Measurements from ENCODE around the gene ZBTB43. TPM values are rescaled to one million over a fixed set of nuclear protein-coding genes. Genes with fewer than 3 reads are reported as not detected.
A peak's percentile ranks its signal among the peaks of the same experiment; 100 is the strongest.
"Not testable (repeated sequence)": the region's sequence is repeated elsewhere in the genome, so short reads cannot be mapped to it uniquely, and the experiment has no call there.

Gene ZBTB43
- total and polyA plus RNA-seq, 10 donors: 1.4 to 19.2 (median 14.1) TPM

DNA sequence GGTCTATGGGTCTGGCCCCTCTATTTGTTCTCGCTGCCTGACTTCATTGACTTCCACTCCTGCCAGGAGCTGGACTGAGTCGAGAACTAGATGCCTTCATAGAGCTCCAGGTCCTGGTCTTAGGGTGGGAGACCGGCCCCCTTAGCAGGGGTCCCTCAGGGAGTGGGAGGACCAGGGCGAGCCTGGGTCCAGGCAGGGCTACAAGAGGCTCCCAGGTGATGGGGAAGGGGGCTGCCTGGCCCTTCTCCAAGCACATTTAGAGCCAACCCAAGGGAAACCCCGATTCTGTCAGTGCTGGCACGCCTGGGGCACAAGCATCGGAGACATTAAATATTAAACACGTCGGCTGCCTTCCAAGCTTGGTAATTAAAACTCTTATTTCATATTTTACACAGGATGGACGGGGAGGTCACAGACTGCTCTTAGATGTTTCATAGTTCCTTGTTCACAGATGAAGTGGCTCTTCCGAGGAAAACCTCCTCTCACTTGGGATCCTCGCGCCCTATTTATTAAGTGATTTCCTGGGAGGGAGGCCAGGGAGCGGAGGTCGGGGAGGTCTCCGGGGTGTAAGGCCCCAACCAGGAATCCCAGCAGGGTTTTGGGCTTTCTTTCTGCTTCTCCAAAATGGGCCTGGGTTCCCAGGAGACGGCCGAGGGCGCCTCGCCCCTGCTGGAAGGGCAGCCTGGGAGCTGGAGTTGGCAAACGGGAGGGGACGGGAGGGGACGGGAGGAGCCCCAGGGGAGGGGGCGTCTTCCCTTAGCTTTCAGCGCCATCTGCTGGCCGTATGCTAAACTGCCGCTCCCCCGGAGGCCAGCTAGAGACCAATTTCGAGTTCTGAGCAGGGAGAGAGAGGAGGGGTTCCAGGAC is 23.4 kb upstream of the ZBTB43 start:
- H3K4me3 ChIP-seq: peak overlapping the region in 1 of 8 donors; percentile 31
- peaks cover 0 to 81% (median 6%) of the 10 kb centered on the region in 7 donors for H3K27me3 ChIP-seq (replicated peaks in 1 of 7)
- no peaks in the 10 kb centered on the region for H3K36me3 ChIP-seq
- intact Hi-C loops (cut with DNase I; ENCODE audit: low total_unique reads): loop anchor here (2.0 to 10.0 kb wide), 2 partner anchors 77 to 177 kb away; no protein-coding TSS in a partner anchor
- WGBS, 5 donors: 34 to 42% (median 36%) methylated on average over 24 to 29 of the region's 29 CpGs
- DNase-seq: peak; percentile 92
- peaks cover 0 to 8% (median 5%) of the 10 kb centered on the region in 6 donors for H3K4me1 ChIP-seq
- no peaks in the 10 kb centered on the region for H3K9me3 ChIP-seq
- TF ChIP-seq POLR2AphosphoS5 (IDR thresholded peaks at IDR 0.05): no peak
- no peak for TF ChIP-seq POLR2A (IDR thresholded peaks at IDR 0.05)
- TF ChIP-seq, protein P1, sequence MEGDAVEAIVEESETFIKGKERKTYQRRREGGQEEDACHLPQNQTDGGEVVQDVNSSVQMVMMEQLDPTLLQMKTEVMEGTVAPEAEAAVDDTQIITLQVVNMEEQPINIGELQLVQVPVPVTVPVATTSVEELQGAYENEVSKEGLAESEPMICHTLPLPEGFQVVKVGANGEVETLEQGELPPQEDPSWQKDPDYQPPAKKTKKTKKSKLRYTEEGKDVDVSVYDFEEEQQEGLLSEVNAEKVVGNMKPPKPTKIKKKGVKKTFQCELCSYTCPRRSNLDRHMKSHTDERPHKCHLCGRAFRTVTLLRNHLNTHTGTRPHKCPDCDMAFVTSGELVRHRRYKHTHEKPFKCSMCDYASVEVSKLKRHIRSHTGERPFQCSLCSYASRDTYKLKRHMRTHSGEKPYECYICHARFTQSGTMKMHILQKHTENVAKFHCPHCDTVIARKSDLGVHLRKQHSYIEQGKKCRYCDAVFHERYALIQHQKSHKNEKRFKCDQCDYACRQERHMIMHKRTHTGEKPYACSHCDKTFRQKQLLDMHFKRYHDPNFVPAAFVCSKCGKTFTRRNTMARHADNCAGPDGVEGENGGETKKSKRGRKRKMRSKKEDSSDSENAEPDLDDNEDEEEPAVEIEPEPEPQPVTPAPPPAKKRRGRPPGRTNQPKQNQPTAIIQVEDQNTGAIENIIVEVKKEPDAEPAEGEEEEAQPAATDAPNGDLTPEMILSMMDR (IDR thresholded peaks at IDR 0.05 in 8 of 11, conservative IDR thresholded peaks at IDR 0.05 in 3 of 11): peak; percentile 80 to 99 (median 98)
- no peak overlapping the region for H3K27ac ChIP-seq

DNA sequence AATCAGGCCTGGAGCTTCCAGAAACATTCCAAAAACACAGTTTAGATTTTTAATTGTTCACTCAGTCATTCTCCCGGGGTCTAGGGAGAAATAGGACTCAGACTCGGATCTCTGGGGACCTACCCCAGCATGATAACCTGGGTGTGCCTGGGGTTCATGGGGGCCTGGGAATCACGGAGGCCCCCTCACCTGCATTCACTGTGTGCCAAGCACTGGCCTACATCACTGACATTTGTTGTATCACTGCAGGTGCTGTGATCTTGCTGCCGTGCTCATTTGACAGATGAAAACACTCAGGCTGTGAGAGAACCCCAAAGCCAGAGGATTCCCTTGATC is 22.8 kb upstream of the ZBTB43 start:
- H3K4me3 ChIP-seq: no peak overlapping the region
- intact Hi-C loops (cut with DNase I; ENCODE audit: low total_unique reads): loop anchor here (2.0 to 10.0 kb wide), 2 partner anchors 77 to 177 kb away; no protein-coding TSS in a partner anchor
- H3K36me3 ChIP-seq: no peaks in the 10 kb centered on the region
- H3K9me3 ChIP-seq: no peaks in the 10 kb centered on the region
- TF ChIP-seq, protein P1 (IDR thresholded peaks at IDR 0.05 in 8 of 11, conservative IDR thresholded peaks at IDR 0.05 in 3 of 11): peak in 4 of 11 experiments; percentile 28 to 67 (median 47)
- TF ChIP-seq POLR2A (IDR thresholded peaks at IDR 0.05): no peak
- no peak for TF ChIP-seq POLR2AphosphoS5 (IDR thresholded peaks at IDR 0.05)
- peaks cover 0 to 76% (median 6%) of the 10 kb centered on the region in 7 donors for H3K27me3 ChIP-seq (replicated peaks in 1 of 7)
- H3K4me1 ChIP-seq: peaks cover 0 to 8% (median 5%) of the 10 kb centered on the region in 6 donors
- 31 to 46% (median 43%) methylated on average over 4 of the region's 4 CpGs for WGBS, 5 donors
- H3K27ac ChIP-seq: no peak overlapping the region
- no peak for DNase-seq

DNA sequence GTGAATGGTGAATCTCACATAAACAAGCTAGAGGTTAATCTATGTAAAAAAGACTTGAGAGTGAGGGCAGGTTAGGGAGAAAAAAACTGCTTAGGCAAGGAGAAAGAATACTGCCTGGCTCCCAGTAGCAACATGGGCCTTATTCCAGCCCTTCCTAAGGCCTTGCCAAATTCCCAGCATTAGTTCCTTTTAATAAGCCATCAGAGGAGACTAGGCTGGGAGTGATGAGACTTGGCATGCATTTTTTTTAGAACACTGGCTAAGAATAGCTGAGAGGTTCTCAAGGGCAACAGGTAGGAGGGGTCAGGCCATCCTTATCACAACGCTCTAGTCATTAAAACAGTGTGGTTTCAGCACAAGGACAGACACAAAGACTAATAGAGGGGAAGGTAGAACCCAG is 20.9 kb upstream of the ZBTB43 start:
- no peak for DNase-seq
- TF ChIP-seq, protein P1 (IDR thresholded peaks at IDR 0.05 in 8 of 11, conservative IDR thresholded peaks at IDR 0.05 in 3 of 11): no peak
- TF ChIP-seq POLR2AphosphoS5 (IDR thresholded peaks at IDR 0.05) (no peak), POLR2A (IDR thresholded peaks at IDR 0.05) (no peak)
- intact Hi-C loops (cut with DNase I; ENCODE audit: low total_unique reads): loop anchor here (2.0 to 10.0 kb wide), 2 partner anchors 79 to 179 kb away; no protein-coding TSS in a partner anchor

GRCh38 chr9:126784401-126784800 is 20.4 kb upstream of the ZBTB43 start:
- Histone ChIP-seq H3K9me3 (no peaks in the 10 kb centered on the region), H3K36me3 (no peaks in the 10 kb centered on the region), H3K4me1 (peaks cover 0 to 8% (median 5%) of the 10 kb centered on the region in 6 donors), H3K27ac (no peak overlapping the region), H3K27me3 (replicated peaks in 1 of 7) (peaks cover 0 to 59% (median 6%) of the 10 kb centered on the region in 7 donors), H3K4me3 (no peak overlapping the region)
- 88 to 95% (median 93%) methylated on average over 11 of the region's 11 CpGs for WGBS, 5 donors
- DNase-seq: no peak
- intact Hi-C loops (cut with DNase I; ENCODE audit: low total_unique reads): loop anchor here (10.0 kb wide), 1 partner anchor 180 kb away; no protein-coding TSS in a partner anchor
- TF ChIP-seq POLR2A (IDR thresholded peaks at IDR 0.05): no peak
- TF ChIP-seq, protein P1 (IDR thresholded peaks at IDR 0.05 in 8 of 11, conservative IDR thresholded peaks at IDR 0.05 in 3 of 11): no peak
- TF ChIP-seq POLR2AphosphoS5 (IDR thresholded peaks at IDR 0.05): no peak

More for the DNA sequence above, 20.9 kb upstream of the ZBTB43 start:
- 48 to 86% (median 76%) methylated on average over 1 of the region's 1 CpG for WGBS, 5 donors
- no peaks in the 10 kb centered on the region for H3K9me3 ChIP-seq
- no peaks in the 10 kb centered on the region for H3K36me3 ChIP-seq
- no peak overlapping the region for H3K4me3 ChIP-seq
- H3K27me3 ChIP-seq (replicated peaks in 1 of 7): peaks cover 0 to 59% (median 6%) of the 10 kb centered on the region in 7 donors
- no peak overlapping the region for H3K27ac ChIP-seq
- peaks cover 0 to 8% (median 5%) of the 10 kb centered on the region in 6 donors for H3K4me1 ChIP-seq

DNA sequence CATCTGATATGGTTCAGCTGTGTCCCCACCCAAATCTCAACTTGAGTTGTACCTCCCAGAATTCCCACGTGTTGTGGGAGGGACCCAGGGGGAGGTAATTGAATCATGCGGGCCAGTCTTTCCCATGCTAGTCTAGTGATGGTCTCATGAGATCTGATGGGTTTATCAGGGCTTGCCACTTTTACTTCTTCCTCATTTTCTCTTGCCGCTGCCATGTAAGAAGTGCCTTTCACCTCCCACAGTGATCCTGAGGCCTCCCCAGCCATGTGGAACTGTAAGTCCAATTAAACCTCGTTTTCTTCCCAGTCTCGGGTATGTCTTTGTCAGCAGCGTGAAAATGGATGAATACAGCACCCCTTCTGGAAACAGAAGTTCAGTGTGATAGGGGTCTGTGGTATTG is 20.0 kb upstream of the ZBTB43 start:
- not testable (repeated sequence) for H3K4me1 ChIP-seq, H3K9me3 ChIP-seq, DNase-seq, H3K27ac ChIP-seq, H3K4me3 ChIP-seq, H3K36me3 ChIP-seq
- intact Hi-C loops (cut with DNase I; ENCODE audit: low total_unique reads): loop anchor here (10.0 kb wide), 1 partner anchor 180 kb away; no protein-coding TSS in a partner anchor
- H3K27me3 ChIP-seq (replicated peaks in 1 of 7): peaks cover 0 to 59% (median 6%) of the 10 kb centered on the region in 7 donors
- WGBS, 5 donors: 79 to 89% (median 81%) methylated on average over 6 of the region's 6 CpGs

Data from spleen (tissue), 11 donors.